ENCODE measurements around the gene SLC30A10.
A peak's percentile ranks its signal among the peaks of the same experiment; 100 is the strongest.
"Not testable (repeated sequence)": the region's sequence is repeated elsewhere in the genome, so short reads cannot be mapped to it uniquely, and the experiment has no call there.

Gene SLC30A10

DNA sequence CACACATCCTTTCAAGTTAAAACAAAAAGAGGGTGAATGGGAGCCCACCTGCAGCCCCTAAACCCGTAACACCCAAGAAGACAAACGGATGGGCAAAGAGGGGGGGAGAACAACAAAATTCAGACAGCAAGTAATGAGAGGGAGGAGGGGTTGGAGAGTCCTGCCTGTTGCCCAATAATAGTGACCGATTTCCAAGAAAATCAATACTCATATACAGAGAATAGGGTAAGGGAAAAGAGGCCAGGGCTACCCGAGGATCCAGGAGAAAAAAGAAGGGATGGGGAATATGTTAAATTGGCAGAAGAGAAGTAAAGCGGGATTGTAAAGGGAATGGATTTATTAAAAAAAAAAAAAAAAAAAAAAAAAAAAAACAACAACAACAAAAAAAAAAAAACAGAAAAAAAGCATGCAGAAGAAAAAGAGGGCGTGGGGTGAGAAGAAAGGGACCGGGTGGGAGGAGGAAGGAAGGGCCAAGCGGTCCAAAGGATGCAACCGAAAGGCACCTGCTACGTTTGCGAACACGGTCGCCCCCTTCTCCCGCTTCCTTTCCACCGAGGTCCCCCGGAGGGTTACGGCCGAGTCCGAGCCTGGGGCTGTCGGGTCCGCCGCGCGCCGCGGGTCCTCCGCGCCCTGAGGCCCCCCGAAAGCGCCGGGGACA, 930 bp downstream of the SLC30A10 start:
- no peak for DNase-seq (ENCODE audit: low read depth)

DNA sequence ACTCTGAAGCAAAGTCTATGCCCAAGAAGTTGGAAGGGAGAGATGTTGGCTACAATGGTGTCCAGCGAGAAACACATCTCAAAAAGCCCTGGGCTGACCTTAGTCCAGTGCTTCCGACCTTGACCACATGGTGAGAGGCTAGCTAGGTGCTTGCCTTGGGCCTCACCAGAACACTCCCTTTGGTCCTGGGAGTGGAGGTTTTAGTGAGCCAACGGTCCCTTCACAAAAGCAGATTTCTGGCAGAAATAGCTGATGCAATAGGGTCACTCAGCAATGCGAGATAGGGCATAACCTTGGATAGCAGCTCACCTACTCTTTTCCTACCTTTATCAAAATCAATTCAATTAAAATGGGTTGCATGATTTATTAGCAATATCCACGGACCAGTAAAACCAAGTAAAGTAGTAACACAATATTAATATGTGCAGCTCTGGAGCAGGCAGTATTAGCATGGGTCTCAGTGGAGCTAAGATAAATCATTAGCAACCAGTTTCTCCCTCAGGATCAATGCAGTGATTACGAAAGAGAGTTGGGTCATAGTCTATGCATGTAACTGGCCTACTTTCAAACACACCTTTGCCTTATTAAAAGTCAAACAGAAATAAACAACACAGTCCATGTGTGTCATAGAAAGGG, 1.9 kb downstream of the SLC30A10 start:
- DNase-seq (ENCODE audit: low read depth) = no peak

DNA sequence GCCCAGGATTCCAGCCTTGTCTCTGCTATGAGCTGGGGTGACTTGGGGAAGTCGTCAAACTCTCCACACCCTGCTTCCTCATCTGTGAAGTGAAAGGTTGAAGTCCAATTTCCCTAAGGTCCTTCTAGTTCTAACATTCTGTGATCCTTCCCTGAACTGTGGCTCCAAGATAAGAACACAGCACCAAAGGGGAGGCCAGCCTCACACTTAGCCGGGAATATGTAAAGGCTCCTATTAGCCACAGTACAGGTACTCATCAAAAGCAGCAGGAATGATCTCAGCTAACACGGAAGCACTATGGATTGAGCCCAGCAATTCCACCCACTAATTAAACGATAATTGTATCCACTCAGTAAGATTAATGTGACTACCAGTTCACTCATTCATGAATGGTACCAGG, 4.0 kb downstream of the SLC30A10 start:
- DNase-seq (ENCODE audit: low read depth) = no peak

- no peak for DNase-seq (ENCODE audit: low read depth)
Measured at GRCh38 chr1:219917851-219918466, 10.4 kb downstream of the SLC30A10 start.

DNA sequence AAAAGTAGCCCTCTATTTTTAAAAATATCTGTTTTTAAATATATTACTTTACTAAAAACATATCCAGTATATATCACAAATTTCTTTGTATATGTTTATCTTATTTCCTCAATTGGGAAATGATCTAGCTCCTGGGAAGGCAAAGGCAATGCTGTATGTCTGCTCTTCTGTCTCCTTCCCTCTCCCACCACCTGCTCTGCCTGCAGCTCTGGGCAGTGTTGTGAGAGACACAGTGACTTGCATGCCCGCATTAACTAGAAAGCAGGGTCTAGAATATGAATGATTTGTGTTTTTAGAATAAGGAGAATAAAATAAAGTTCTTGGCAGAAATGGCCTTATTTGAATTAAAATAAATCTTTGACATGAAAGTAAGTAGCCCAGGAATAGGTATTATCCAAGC, 11.1 kb downstream of the SLC30A10 start:
- DNase-seq (ENCODE audit: low read depth) = no peak

GRCh38 chr1:219916257-219916656, 12.1 kb downstream of the SLC30A10 start:
- DNase-seq (ENCODE audit: low read depth) = no peak

DNA sequence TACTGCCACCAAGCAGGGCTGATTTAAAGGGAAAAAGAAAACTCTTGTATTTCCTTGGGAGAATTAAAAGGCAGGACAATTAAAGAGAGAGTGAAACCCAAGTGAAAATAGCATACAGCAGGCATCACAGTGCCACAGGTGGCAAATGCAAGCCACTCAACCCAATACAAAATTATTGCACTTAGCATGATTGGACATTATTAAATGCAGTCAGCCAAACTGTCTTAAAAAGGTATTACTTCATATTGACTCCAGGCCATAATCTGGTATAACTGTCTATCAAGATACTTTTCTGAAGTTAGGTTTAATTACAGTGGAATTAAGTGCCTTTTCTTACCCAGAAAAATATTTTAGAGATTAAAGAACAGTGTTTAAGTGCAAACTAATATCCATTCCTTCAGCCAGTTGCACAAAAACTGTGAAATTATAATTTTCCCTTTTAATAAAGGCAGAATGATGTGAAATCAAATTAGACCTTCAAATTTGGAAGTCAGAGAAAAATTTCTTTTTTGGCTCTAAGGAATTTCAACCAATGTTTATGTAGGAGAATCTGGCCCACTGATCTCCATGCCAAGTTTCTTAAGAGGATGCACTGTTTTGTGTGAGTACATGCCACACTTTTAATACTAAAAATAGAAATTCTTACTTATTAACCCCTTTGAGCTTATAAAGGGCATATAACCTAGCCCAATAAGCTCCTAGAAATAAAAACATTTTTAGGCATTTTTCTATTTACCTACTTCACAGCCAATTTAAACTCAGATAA, 15.2 kb downstream of the SLC30A10 start:
- DNase-seq (ENCODE audit: low read depth) = no peak

GRCh38 chr1:219910716-219911115, 17.6 kb downstream of the SLC30A10 start:
- DNase-seq (ENCODE audit: low read depth) = no peak

- no peak for DNase-seq (ENCODE audit: low read depth)
Measured at GRCh38 chr1:219909476-219909875, 18.9 kb downstream of the SLC30A10 start.

DNA sequence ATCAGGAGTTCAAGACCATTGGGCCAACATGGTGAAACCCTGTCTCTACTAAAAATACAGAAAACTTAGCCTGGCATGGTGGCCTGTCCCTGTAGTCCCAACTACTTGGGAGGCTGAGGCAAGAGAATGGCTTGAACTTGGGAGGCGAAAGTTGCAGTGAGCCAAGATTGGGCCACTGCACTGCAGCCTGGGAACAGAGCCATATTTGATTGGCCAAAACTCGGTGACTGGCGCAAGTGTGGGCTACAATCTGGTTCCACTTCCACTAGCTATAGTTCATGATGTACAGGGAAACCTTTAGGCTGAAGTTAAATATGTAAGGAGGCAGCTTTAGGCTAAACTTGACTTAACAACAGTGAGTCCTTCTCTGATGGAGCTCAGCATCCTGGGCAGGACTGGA, 20.2 kb downstream of the SLC30A10 start:
- DNase-seq (ENCODE audit: low read depth) = no peak

DNA sequence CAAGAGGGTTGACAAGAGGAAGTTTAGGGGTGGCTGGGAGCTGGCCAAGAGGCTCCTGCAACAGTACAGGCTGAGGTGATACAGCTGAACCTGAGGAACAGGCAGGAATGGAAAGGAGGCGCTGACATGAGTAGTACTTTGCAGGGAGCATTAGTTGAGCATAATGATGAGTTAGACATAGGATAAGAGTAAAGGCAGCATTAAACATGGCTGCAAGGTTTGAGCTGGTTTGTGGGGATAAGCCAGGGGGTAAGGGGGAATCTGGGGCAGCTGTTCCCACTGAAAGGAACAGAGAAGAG, 20.6 kb downstream of the SLC30A10 start:
- no peak for DNase-seq (ENCODE audit: low read depth)

DNA sequence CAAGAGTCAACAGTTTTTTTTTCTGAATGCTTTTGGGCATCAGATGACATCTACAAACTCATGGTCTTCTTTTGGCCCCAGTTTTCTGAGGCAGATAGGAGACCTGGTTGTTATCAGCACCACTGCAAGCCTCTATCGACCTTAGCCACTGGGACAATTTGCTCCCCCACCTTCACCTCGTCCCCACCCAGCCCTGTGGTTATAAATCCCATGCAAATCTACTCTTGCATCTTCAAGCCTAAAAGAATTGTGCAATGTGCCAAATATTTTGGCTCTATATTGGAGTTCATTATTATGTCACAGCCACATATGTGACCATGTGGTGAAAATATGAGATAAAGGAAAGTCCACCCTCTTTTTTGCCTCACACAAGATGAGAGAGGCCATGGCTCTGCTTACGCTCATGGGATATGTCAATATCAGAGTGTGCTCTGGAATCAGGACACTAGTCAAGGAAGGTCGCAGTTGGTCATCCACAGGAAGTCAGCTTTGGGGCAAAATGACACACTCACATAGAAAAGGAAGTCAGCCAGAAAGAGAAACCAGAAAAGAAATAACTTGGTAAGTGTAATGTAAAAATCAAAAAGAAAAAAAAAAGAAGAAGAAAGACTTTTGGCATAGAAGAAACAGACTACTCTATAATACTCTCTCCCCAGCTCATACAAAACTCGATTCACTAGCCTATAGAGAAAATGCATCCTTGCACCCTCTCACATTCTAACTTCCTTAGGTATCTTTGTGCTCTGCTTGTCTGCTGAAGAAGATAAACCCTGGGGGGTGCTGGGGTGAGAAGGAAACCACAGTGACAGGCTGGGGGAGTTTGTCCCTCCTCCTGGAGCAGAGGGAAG, 21.2 kb downstream of the SLC30A10 start:
- DNase-seq (ENCODE audit: low read depth) = peak; percentile 98

DNA sequence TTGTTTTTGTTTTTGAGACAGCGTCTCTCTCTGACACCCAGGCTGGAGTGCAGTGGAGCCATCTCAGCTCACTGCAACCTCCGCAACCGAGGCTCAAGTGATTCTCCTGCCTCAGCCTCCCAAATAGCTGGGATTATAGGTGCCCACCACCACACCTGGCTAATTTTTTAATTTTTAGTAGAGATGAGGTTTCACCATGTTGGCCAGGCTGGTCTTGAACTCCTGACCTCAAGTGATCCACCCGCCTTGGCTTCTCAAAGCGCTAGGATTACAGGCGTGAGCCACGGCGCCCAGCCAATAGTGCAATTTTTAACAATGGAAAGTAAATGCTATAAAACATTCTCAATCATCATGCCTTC, 21.8 kb downstream of the SLC30A10 start:
- not testable (repeated sequence) for DNase-seq (ENCODE audit: low read depth)

- DNase-seq (ENCODE audit: low read depth) = no peak
Measured at GRCh38 chr1:219905524-219905923, 22.8 kb downstream of the SLC30A10 start.

GRCh38 chr1:219904934-219905333, 23.4 kb downstream of the SLC30A10 start:
- no peak for DNase-seq (ENCODE audit: low read depth)

- no peak for DNase-seq (ENCODE audit: low read depth)
Measured at GRCh38 chr1:219903353-219903871, 24.9 kb downstream of the SLC30A10 start.

GRCh38 chr1:219902951-219903350, 25.4 kb downstream of the SLC30A10 start:
- no peak for DNase-seq (ENCODE audit: low read depth)

- no peak for DNase-seq (ENCODE audit: low read depth)
Measured at GRCh38 chr1:219900882-219901281, 27.5 kb downstream of the SLC30A10 start.

GRCh38 chr1:219900201-219900600, 28.2 kb downstream of the SLC30A10 start:
- no peak for DNase-seq (ENCODE audit: low read depth)

- no peak for DNase-seq (ENCODE audit: low read depth)
Measured at GRCh38 chr1:219898375-219898774, 30.0 kb downstream of the SLC30A10 start.

GRCh38 chr1:219897914-219898313, 30.4 kb downstream of the SLC30A10 start:
- DNase-seq (ENCODE audit: low read depth) = no peak

- DNase-seq (ENCODE audit: low read depth) = not testable (repeated sequence)
Measured at GRCh38 chr1:219892271-219892670, 36.1 kb downstream of the SLC30A10 start.

Data from CMK (cell line).